ENCODE results near the gene PCOLCE2. TPM values are rescaled to one million over a fixed set of nuclear protein-coding genes. Genes with fewer than 3 reads are reported as not detected.

The PCOLCE2 gene
- total RNA-seq, 1 donor from 2014 or later, result 2.0 TPM

GRCh38 chr3:142768338-142768737 lies 120.5 kb downstream of the PCOLCE2 start:
- no peak for TF ChIP-seq CTCF (IDR thresholded peaks at IDR 0.05; ENCODE audit: unreplicated experiment)
- no peaks in the 10 kb centered on the region for H3K27me3 Mint-ChIP-seq
- H3K9me3 Mint-ChIP-seq (ENCODE audit: low read depth), result peaks cover 15% of the 10 kb centered on the region
- no peak for DNase-seq (ENCODE audit: low spot score, unreplicated experiment)
- no peak overlapping the region for H3K4me3 Mint-ChIP-seq (ENCODE audit: low read depth)
- peaks cover 4% of the 10 kb centered on the region for H3K4me1 Mint-ChIP-seq (ENCODE audit: low read depth)
- H3K27ac Mint-ChIP-seq, result no peak overlapping the region
- H3K36me3 Mint-ChIP-seq (ENCODE audit: insufficient read depth), result peaks cover 40% of the 10 kb centered on the region

Other genes with a start within 250 kb of the PCOLCE2 start
- 16.5 and 17.6 TPM in 2 replicates for gene TRPC1, start 165.0 kb downstream of the PCOLCE2 start, total RNA-seq
- 2.5 and 2.7 TPM in 2 replicates for gene PAQR9, start 74.6 kb upstream of the PCOLCE2 start, total RNA-seq
- gene U2SURP, start 112.5 kb upstream of the PCOLCE2 start, total RNA-seq, result 143 and 156 TPM in 2 replicates
- 10.8 and 13.2 TPM in 2 replicates for gene CHST2, start 230.7 kb upstream of the PCOLCE2 start, total RNA-seq

All from progenitor cell of endocrine pancreas (in vitro differentiated cells).